Esophagus muscularis mucosa (tissue), 4 donors: ENCODE measurements around the gene SPIRE2. TPM values are rescaled to one million over a fixed set of nuclear protein-coding genes. Genes with fewer than 3 reads are reported as not detected.

Source experiments
- DNase-seq: peaks from one replicate; pipeline ENCODE4 v3.0.0-alpha.2; 2017; ENCODE audit errors: extremely low spot score
- H3K27ac ChIP-seq, 4 donors: fragments of 200-600 bp; sonication (generic); replicated peaks in 1 of 4; 1 replicate in 3 of 4; 2 replicates in 1 of 4; pipeline ENCODE4 v1.5.1; 2016 to 2019; ENCODE audit warnings: mild to moderate bottlenecking in 1 of 4
- H3K27me3 ChIP-seq, 4 donors: fragments of 200-600 bp; sonication (generic); one replicate each; pipeline versions ENCODE4 v1.5.1 to v1.6.0; 2016 to 2019
- H3K36me3 ChIP-seq, 4 donors: fragments of 200-600 bp; sonication (generic); one replicate each; pipeline ENCODE4 v1.5.1; 2016 to 2019
- H3K4me1 ChIP-seq, 4 donors: fragments of 200-600 bp; sonication (generic); one replicate each; pipeline ENCODE4 v1.5.1; 2016 to 2019
- H3K4me3 ChIP-seq, 4 donors: fragments of 200-600 bp; sonication (generic); 1 replicate in 2 of 4; 2 replicates in 2 of 4; pipeline ENCODE4 v1.5.1; 2016 to 2019; ENCODE audit warnings: mild to moderate bottlenecking in 4 of 4, moderate library complexity in 1 of 4
- H3K9me3 ChIP-seq, 4 donors: fragments of 200-600 bp; sonication (generic); 1 replicate in 3 of 4; 2 replicates in 1 of 4; pipeline ENCODE4 v1.5.1; 2016 to 2019
- CTCF ChIP-seq, 3 experiments: fragments of 200-600 bp in 2 of 3; fragments of 450-650 bp in 1 of 3; sonication (generic) in 2 of 3; IDR thresholded peaks; one replicate each; pipeline ENCODE4 v1.5.1; 2017 to 2019; ENCODE audit warnings: antibody characterized with exemption in 3 of 3, mild to moderate bottlenecking in 2 of 3, moderate library complexity in 1 of 3
- EP300 ChIP-seq: sonication (generic); formaldehyde crosslinking; IDR thresholded peaks from one replicate; pipeline ENCODE4 v1.6.1; 2017; ENCODE audit warnings: antibody characterized with exemption
- POLR2A ChIP-seq: fragments of 450-650 bp; IDR thresholded peaks from one replicate; pipeline ENCODE4 v1.6.1; 2017; ENCODE audit warnings: antibody characterized with exemption, moderate library complexity, mild to moderate bottlenecking, low read depth
- POLR2AphosphoS5 ChIP-seq, 2 donors: sonication (generic); formaldehyde crosslinking; IDR thresholded peaks; one replicate each; pipeline ENCODE4 v1.6.1; 2017; ENCODE audit warnings: antibody characterized with exemption in 2 of 2
- WGBS: methylation state at CpG from one replicate; pipeline ENCODE4 v1.1.5; 2018; 5-methylcytosine and 5-hydroxymethylcytosine counted together
- intact Hi-C: fragments of 100-400 bp; cut with DNase I; formaldehyde crosslinking; loops from one replicate; pipeline ENCODE4 v1.15.1; 2023
- total RNA-seq, 4 donors: library from RNA; depleted of rRNA; stranded (reverse); fragments of >200 nt; gene quantifications; one replicate each; pipeline versions ENCODE4 v1.1.0 to v1.2.1, GENCODE V29; 2016

The SPIRE2 gene
- total RNA-seq, 4 donors from 2014 or later = 1.8 to 7.2 (median 4.2) TPM

GRCh38 chr16:89899879-89900481 is 71.7 kb downstream of the SPIRE2 start:
- Histone ChIP-seq H3K27me3 (no peaks in the 10 kb centered on the region), H3K27ac (no peak overlapping the region), H3K4me3 (no peak overlapping the region), H3K9me3 (no peaks in the 10 kb centered on the region), H3K36me3 (peaks cover 79 to 89% (median 87%) of the 10 kb centered on the region in 4 donors), H3K4me1 (no peaks in the 10 kb centered on the region)
- WGBS = 90% methylated on average over 20 of the region's 20 CpGs
- intact Hi-C loops = no loop called here
- no peak for TF ChIP-seq POLR2AphosphoS5 (IDR thresholded peaks at IDR 0.05)
- no peak for TF ChIP-seq CTCF (IDR thresholded peaks at IDR 0.05)
- no peak for TF ChIP-seq POLR2A
- no peak for TF ChIP-seq EP300
- DNase-seq = no peak

- DNase-seq = no peak
- Histone ChIP-seq H3K27me3 (no peaks in the 10 kb centered on the region), H3K27ac (no peak overlapping the region), H3K9me3 (no peaks in the 10 kb centered on the region), H3K36me3 (peaks cover 76 to 89% (median 87%) of the 10 kb centered on the region in 4 donors), H3K4me3 (no peak overlapping the region), H3K4me1 (no peaks in the 10 kb centered on the region)
- intact Hi-C loops = no loop called here
- 94% methylated on average over 6 of the region's 17 CpGs for WGBS
- TF ChIP-seq EP300 (no peak), POLR2A (no peak), CTCF (IDR thresholded peaks at IDR 0.05) (no peak), POLR2AphosphoS5 (IDR thresholded peaks at IDR 0.05) (no peak)
Measured at GRCh38 chr16:89900885-89901284, 72.6 kb downstream of the SPIRE2 start.

- Histone ChIP-seq H3K9me3 (no peaks in the 10 kb centered on the region), H3K4me3 (no peak overlapping the region), H3K4me1 (no peaks in the 10 kb centered on the region), H3K27ac (no peak overlapping the region), H3K27me3 (no peaks in the 10 kb centered on the region), H3K36me3 (peaks cover 75 to 89% (median 84%) of the 10 kb centered on the region in 4 donors)
- intact Hi-C loops = no loop called here
- no peak for DNase-seq
- 95% methylated on average over 7 of the region's 11 CpGs for WGBS
- no peak for TF ChIP-seq POLR2AphosphoS5 (IDR thresholded peaks at IDR 0.05)
- no peak for TF ChIP-seq CTCF (IDR thresholded peaks at IDR 0.05)
- no peak for TF ChIP-seq POLR2A
- no peak for TF ChIP-seq EP300
Measured at GRCh38 chr16:89902980-89903379, 74.7 kb downstream of the SPIRE2 start.

- H3K9me3 ChIP-seq = no peaks in the 10 kb centered on the region
- H3K36me3 ChIP-seq = peaks cover 65 to 89% (median 84%) of the 10 kb centered on the region in 4 donors
- WGBS = 86% methylated on average over 5 of the region's 19 CpGs
- H3K4me1 ChIP-seq = no peaks in the 10 kb centered on the region
- TF ChIP-seq POLR2AphosphoS5 (IDR thresholded peaks at IDR 0.05) (no peak), POLR2A (no peak), EP300 (no peak), CTCF (IDR thresholded peaks at IDR 0.05) (no peak)
- H3K27ac ChIP-seq = no peak overlapping the region
- H3K27me3 ChIP-seq = no peaks in the 10 kb centered on the region
- intact Hi-C loops = no loop called here
- no peak for DNase-seq
- no peak overlapping the region for H3K4me3 ChIP-seq
Measured at GRCh38 chr16:89903908-89904515, 75.7 kb downstream of the SPIRE2 start.
